Measurements from ENCODE around the gene KIF2A.

KIF2A gene

DNA sequence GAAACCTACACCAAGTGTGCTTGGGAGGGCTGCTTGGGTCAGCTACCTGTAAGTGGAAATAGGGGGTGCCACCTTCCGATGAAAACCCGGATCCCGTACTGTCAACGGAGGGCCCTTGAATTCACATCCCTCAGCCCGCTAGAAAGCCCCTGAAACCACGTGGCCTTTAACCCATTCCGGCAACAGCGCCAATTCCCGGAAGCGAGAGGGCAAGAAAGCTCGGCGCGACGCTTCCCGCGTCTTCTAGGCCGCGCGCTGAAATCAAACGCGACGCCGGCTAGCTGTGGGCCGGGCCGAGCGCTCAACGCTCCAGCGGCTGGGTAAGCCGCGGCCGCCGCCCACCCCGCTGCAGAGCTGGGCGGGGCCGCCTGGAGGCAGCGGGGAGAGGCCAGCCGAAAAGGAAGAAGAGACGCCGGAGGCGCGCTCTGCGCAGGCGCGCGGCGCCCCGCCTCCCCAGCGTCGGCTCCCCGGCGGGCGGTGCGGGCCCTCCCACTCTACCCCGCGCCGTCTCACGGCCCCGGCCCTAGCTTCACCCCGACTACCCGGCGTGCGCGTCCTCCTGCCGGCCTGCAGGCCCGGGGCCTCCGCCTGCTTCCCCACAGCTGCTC is at the start of gene KIF2A:
TSS of gene KIF2A (plus strand) at position 492 of the 608 bp plus-strand sequence. CDS start 267 bp downstream, outside the sequence.
- ChIA-PET POLR2A (interaction anchor here (0.7 to 0.9 kb wide), 2 partner anchors 18 to 98 kb away, joined by 3 read pairs; no protein-coding TSS in a partner anchor), CTCF (interaction anchor here (1.5 kb wide), 1 partner anchor 48 kb away, joined by 5 read pairs; no protein-coding TSS in a partner anchor)
- peak; percentile 26 for DNase-seq (ENCODE audit: low read depth, low spot score)
- TF ChIP-seq, protein P1, sequence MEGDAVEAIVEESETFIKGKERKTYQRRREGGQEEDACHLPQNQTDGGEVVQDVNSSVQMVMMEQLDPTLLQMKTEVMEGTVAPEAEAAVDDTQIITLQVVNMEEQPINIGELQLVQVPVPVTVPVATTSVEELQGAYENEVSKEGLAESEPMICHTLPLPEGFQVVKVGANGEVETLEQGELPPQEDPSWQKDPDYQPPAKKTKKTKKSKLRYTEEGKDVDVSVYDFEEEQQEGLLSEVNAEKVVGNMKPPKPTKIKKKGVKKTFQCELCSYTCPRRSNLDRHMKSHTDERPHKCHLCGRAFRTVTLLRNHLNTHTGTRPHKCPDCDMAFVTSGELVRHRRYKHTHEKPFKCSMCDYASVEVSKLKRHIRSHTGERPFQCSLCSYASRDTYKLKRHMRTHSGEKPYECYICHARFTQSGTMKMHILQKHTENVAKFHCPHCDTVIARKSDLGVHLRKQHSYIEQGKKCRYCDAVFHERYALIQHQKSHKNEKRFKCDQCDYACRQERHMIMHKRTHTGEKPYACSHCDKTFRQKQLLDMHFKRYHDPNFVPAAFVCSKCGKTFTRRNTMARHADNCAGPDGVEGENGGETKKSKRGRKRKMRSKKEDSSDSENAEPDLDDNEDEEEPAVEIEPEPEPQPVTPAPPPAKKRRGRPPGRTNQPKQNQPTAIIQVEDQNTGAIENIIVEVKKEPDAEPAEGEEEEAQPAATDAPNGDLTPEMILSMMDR (IDR thresholded peaks at IDR 0.05; ENCODE audit: insufficient read depth, low read length, missing control alignments) = peak; percentile 36
- peak within 1 kb of the TSS; percentile 83 for H3K4me3 ChIP-seq (ENCODE audit: low read depth, low read length)

- POLR2A ChIA-PET = no interaction called here
- TF ChIP-seq, protein P1 (IDR thresholded peaks at IDR 0.05; ENCODE audit: insufficient read depth, low read length, missing control alignments) = no peak
- no peak overlapping the region for H3K4me3 ChIP-seq (ENCODE audit: low read depth, low read length)
- CTCF ChIA-PET = no interaction called here
- DNase-seq (ENCODE audit: low read depth, low spot score) = no peak
Observed at GRCh38 chr5:62257020-62257367, 49.0 kb upstream of the KIF2A start.

- POLR2A ChIA-PET = no interaction called here
Observed at GRCh38 chr5:62258654-62259053, 47.4 kb upstream of the KIF2A start.

GRCh38 chr5:62259699-62260250 is 46.2 kb upstream of the KIF2A start:
- POLR2A ChIA-PET = no interaction called here
- TF ChIP-seq, protein P1 (IDR thresholded peaks at IDR 0.05; ENCODE audit: insufficient read depth, low read length, missing control alignments) = no peak
- no peak for DNase-seq (ENCODE audit: low read depth, low spot score)
- H3K4me3 ChIP-seq (ENCODE audit: low read depth, low read length) = no peak overlapping the region
- CTCF ChIA-PET = no interaction called here

More at GRCh38 chr5:62258654-62259053, 47.4 kb upstream of the KIF2A start:
- CTCF ChIA-PET = no interaction called here
- no peak overlapping the region for H3K4me3 ChIP-seq (ENCODE audit: low read depth, low read length)
- TF ChIP-seq, protein P1 (IDR thresholded peaks at IDR 0.05; ENCODE audit: insufficient read depth, low read length, missing control alignments) = no peak
- DNase-seq (ENCODE audit: low read depth, low spot score) = no peak

GRCh38 chr5:62260513-62260912 is 45.5 kb upstream of the KIF2A start:
- TF ChIP-seq, protein P1 (IDR thresholded peaks at IDR 0.05; ENCODE audit: insufficient read depth, low read length, missing control alignments) = no peak
- DNase-seq (ENCODE audit: low read depth, low spot score) = no peak
- ChIA-PET CTCF (no interaction called here), POLR2A (no interaction called here)
- H3K4me3 ChIP-seq (ENCODE audit: low read depth, low read length) = no peak overlapping the region

- H3K4me3 ChIP-seq (ENCODE audit: low read depth, low read length) = no peak overlapping the region
- TF ChIP-seq, protein P1 (IDR thresholded peaks at IDR 0.05; ENCODE audit: insufficient read depth, low read length, missing control alignments) = no peak
- POLR2A ChIA-PET = no interaction called here
- CTCF ChIA-PET = no interaction called here
- DNase-seq (ENCODE audit: low read depth, low spot score) = no peak
Observed at GRCh38 chr5:62263401-62263800, 42.6 kb upstream of the KIF2A start.

All from AG04449 (cell line).